GM12865 (cell line): Measurements from ENCODE around the gene PEF1.

ENCODE experiments used
- DNase-seq: peaks from one replicate; pipeline ENCODE4 v3.0.0; 2010; ENCODE audit warnings: low read depth
- H3K4me3 ChIP-seq: 2 replicates; pipeline ENCODE4 v1.5.1; 2011; ENCODE audit warnings: mild to moderate bottlenecking, low read depth, low read length, control low read depth
- CTCF ChIP-seq: IDR thresholded peaks from 2 replicates; pipeline ENCODE4 v1.5.1; 2011; ENCODE audit warnings: low read length, control low read depth, low read depth, inconsistent platforms; ENCODE audit not compliant: insufficient read depth; ENCODE audit errors: missing control alignments

The PEF1 gene

GRCh38 chr1:31652891-31653499 lies 8.3 kb upstream of the PEF1 start:
- TF ChIP-seq CTCF: no peak
- no peak for DNase-seq

GRCh38 chr1:31651766-31652165 lies 7.1 kb upstream of the PEF1 start:
- TF ChIP-seq CTCF: no peak
- no peak for DNase-seq
- H3K4me3 ChIP-seq: no peak overlapping the region

More at GRCh38 chr1:31652891-31653499, 8.3 kb upstream of the PEF1 start:
- no peak overlapping the region for H3K4me3 ChIP-seq

DNA sequence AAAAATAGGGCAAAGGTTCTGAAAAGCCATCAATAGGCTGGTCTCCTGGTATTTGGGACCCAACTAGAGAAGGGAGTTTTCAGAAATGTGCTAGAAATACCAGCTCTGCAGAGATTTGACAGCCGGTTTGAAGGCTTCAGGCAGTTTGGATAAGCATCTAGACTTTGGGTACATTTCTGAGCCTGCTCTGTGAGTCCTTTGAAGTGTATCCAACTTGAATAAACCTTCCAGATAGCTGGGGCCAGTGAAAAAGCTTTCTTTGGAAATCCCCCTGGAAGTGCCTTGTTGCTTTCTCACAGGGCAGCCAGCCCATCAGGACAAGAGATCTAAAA lies 6.4 kb upstream of the PEF1 start:
- H3K4me3 ChIP-seq: no peak overlapping the region
- DNase-seq: no peak
- no peak for TF ChIP-seq CTCF

DNA sequence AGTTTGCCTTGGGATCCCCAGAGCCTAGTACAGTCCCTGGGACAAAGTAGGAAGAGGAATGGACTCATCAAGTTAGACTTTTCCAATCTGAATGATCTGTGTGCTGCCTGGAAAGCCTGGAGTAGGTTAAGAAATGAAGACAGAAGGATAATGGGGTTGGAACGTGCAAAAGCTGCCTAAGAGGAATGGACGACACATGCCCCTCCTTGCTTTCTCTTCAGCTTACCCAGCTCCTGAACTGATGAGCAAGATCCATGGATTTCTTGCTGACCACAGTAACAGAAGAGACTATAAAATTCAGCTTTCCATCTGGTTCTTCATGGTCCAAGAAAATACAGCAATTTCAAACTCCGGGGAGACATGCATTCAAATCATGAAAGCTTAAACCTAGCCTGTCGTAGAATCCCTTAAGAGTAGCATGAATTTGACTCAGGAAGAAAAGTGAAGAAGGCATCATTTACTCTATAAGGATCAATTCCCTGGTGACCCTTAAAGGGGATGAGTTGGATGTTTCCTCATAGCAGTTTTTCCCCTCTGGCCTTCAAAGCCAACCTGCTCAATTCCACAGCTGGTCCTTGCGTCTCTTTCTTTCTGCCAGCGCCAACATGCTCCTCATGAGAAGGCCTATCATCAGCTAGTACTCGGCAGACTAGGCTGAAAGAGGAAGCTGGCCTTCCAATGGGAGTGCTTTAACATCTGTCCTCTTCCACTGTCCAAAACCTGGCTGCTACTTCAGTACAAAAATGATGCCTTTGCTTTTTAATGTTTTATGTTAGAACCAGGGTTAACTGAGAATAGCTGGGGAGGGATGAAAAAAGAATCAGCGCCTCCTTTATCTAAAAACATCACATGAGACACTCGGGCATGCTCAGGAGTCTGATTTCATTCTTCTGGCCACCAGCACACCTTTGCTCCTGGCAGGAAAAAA lies 5.7 kb upstream of the PEF1 start:
- no peak overlapping the region for H3K4me3 ChIP-seq
- TF ChIP-seq CTCF: no peak
- no peak for DNase-seq

- no peak for DNase-seq
- H3K4me3 ChIP-seq: no peak overlapping the region
- no peak for TF ChIP-seq CTCF
Observed at GRCh38 chr1:31648641-31649357, 4.1 kb upstream of the PEF1 start.

- TF ChIP-seq CTCF: no peak
- DNase-seq: no peak
- no peak overlapping the region for H3K4me3 ChIP-seq
Observed at GRCh38 chr1:31648190-31648589, 3.5 kb upstream of the PEF1 start.
